Measurements from ENCODE around the gene CRIM1.

DNA sequence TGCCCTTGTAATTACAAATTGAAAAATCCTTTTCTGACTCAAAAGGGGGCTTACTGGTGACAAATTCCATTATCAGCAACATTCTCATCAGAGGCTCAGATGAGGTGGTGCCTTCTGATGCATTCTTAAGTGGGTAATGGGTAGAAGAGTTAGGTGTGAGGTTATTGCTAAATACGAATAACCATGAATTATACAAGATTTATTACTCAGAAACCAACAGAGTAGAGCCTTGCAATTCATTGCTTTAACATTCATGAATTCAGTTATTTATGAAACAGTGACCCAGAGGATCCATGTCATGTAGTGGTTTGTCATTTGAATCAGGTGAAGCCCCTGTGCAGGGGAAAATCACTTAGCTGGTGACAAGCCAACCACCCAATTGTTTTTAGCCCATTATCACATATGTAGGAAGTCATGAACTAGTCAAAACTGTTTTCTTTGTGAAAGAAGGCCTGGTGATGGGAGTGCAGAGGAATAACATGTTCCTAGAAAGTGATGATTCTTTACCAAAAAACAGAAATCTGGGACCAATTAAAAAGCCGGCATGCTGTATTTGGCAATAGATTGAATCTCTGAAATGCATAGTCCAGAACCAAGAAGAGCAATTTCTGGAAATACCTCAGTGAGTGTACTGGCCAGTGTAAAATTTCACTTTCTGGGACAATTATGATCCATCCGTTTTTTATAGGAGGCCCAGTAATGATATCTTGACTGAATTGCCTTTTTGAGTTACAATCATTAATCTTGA is 70.2 kb downstream of the CRIM1 start:
- TF ChIP-seq, protein P1, sequence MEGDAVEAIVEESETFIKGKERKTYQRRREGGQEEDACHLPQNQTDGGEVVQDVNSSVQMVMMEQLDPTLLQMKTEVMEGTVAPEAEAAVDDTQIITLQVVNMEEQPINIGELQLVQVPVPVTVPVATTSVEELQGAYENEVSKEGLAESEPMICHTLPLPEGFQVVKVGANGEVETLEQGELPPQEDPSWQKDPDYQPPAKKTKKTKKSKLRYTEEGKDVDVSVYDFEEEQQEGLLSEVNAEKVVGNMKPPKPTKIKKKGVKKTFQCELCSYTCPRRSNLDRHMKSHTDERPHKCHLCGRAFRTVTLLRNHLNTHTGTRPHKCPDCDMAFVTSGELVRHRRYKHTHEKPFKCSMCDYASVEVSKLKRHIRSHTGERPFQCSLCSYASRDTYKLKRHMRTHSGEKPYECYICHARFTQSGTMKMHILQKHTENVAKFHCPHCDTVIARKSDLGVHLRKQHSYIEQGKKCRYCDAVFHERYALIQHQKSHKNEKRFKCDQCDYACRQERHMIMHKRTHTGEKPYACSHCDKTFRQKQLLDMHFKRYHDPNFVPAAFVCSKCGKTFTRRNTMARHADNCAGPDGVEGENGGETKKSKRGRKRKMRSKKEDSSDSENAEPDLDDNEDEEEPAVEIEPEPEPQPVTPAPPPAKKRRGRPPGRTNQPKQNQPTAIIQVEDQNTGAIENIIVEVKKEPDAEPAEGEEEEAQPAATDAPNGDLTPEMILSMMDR (conservative IDR thresholded peaks at IDR 0.05; ENCODE audit: low read length) = no peak
- TF ChIP-seq EZH2phosphoT487 (IDR thresholded peaks at IDR 0.05; ENCODE audit: borderline replicate concordance) = no peak

Measured in Loucy (cell line).